Lung microvascular endothelial cell (primary cell): ENCODE data around the gene GZMB. TPM values are rescaled to one million over a fixed set of nuclear protein-coding genes. Genes with fewer than 3 reads are reported as not detected.
"Not testable (repeated sequence)": the region's sequence is repeated elsewhere in the genome, so short reads cannot be mapped to it uniquely, and the experiment has no call there.

Experiments
- DNase-seq, 2 donors: peaks; one replicate each; pipeline versions ENCODE4 v3.0.0 to v3.0.0-alpha.2; 2010; ENCODE audit warnings: low read depth in 2 of 2
- total RNA-seq: library from RNA; depleted of rRNA; stranded (reverse); fragments of >200 nt; gene quantifications from 2 replicates; pipeline ENCODE4 v1.2.1, GENCODE V29; 2014

Gene GZMB, protein sequence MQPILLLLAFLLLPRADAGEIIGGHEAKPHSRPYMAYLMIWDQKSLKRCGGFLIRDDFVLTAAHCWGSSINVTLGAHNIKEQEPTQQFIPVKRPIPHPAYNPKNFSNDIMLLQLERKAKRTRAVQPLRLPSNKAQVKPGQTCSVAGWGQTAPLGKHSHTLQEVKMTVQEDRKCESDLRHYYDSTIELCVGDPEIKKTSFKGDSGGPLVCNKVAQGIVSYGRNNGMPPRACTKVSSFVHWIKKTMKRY
- total RNA-seq: not detected in 2 replicates

DNA sequence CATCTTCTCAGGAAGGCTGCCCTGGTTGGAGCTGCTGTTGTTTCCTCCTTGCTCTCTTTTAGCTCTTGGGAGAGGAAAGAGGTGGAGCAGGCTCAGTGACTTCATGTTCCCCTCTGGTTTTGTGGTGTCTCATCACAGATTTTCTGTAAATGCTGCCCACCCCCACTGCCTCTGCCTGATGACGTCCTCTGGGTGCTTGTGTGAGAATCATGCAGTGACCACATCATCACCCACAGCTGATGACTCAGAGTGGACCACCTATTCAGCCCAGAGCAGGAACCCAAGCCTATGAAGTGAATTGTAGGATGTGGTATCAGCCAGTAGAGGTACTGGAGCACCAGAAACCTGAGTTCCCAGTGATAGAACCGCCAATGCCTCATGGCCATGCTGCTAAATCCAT lies at the start of gene GZMB:
TSS of gene GZMB (minus strand) at position 33 of the 400 bp plus-strand sequence. CDS start at position 3, 30 bp downstream.
- no peak for DNase-seq

DNA sequence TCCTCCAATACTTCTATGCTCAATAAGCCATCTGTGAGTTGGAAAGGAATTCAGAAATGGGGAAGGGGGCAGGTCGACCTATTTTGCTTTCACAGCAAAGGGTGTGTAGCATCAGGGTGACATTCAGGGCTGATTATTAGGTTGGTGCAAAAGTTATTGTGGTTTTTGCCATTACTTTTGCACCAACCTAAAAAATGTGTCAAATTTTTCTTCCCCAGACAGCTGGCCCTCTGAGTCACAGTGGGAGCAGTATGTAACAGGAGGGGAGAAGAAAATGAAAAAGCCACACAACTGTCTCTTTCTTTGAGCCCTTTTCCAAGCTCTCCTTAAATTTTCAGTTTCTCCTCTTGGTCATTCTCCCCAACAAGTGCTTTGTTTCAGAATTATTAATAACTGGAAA lies 47.1 kb upstream of the GZMB start:
- DNase-seq: no peak

DNA sequence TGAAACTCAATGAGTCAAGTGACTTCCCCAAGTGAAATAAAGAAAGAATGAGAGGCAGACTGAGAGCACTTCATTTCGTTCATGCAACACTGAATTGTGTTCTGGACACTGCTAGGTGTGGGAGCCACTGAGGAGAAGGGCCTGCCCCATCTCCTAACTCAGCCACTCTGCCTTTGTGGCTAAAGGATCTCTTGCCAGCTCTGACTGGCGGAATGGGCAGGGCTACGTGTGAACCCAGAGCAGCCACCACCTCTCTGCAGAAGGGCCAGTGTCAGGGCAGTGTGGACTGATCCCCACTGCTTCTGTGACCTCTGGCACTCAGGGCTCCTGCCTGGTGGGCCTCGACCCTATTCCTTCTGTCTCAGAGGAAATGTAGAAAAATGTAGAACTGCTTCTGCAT lies 46.5 kb upstream of the GZMB start:
- DNase-seq: no peak

DNA sequence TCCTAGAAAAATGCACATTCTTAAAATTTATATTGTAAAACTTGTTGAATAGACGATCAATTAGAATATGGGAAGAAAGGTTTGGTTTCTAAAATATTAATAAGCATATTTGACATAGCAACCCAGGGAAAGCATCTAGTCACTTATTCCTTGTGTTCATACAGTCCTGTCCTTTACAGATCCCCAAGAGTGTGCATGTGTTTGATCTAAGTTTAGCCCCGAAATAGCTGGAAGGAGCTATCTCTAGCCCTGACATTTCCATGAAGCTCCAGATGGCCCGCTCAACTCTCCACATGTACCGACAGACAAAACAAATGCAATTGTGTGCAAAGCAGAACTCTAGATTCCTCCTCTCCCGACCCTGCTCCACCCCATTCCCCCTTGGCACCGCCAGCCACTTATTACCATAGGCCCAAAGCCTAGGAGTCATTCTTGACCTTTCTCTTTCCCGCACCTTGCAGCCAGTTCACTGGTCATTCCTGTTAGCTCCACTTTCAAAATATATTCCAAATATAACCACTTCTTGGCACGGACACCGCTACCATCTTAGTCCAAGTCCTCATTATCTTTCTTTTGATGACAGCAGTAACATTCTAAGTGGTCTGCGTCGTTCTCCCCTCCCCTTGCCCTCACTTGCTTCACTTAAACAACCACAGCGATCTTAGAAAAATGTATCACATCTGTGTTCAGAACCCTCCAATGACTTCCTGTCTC lies 45.4 kb upstream of the GZMB start:
- no peak for DNase-seq

DNA sequence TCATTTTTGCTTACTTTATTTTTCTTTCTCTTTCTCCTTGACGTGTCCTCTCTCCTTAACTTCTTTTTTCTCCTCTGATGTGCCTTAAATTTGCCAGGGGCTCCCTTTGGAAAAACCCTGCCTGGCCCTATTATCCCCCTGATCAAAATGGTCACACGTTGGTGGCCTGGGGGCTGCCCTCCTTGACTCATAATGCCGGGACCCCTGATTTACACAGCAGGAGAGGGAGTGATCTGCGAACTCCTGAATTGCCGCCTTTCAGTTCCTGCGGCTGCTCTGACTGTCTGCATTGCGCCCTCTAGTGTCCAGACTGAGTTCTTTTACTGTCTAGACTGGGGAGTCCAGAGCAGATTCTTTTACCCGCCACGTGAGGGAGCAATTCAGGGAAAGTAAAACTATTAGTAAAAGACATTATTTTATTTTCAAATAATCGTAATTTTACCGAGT lies 44.8 kb upstream of the GZMB start:
- peak; percentile 90 to 92 for DNase-seq

DNA sequence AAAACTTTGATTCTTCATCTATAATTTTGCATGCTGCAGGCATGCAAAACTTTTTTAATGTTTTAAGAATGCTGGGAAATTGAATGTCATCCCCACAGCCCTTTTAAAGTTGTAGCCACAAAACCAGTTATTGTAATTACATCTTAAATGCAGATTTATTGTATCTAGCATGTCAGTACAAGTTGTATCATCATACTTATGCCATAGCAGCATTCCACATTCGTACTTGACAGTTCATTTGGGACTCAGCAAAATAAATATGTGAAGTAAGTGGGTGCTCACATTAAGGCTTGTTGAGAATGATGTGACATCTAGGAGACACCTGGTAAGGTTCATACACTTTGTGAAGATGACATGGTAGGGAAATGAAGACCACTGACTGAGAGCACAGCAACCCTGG lies 44.0 kb upstream of the GZMB start:
- DNase-seq: no peak

DNA sequence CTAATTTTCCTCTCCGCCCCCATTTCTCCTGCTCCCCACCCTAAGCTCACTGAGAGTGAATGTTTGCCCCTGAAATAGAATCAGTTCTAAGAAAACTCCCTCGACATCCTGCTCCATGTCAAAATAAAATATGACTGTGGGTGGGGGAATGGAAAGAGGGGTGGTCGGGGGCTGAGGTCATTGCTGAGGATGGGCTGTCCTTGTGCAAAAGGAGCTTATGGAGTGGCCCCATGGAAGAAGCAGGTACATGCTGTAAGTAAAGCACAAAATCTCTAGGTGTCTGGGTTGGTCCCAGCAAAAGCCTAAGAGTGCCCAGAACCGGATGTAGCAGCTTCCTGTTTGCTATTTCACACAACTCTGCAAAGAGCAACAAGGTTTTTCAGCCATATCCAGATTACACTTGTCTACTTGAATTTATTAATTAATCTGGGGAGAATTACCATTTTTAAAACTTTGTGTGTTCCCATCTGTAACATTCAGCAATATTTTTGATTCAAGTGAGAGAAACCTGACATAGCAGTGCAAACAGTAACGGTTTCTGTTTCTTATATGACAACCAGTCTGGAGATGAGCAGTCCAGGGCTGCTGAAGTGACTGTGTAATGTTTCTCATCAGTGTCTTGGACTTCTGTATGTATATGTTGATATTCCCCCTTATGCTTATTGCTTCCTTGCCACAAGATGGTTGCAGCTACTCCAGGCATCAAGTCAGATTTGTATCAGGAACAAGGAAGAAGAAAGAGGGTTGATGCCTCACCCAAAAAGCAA lies 40.4 kb upstream of the GZMB start:
- DNase-seq: peak in 1 of 2 donors; percentile 5

DNA sequence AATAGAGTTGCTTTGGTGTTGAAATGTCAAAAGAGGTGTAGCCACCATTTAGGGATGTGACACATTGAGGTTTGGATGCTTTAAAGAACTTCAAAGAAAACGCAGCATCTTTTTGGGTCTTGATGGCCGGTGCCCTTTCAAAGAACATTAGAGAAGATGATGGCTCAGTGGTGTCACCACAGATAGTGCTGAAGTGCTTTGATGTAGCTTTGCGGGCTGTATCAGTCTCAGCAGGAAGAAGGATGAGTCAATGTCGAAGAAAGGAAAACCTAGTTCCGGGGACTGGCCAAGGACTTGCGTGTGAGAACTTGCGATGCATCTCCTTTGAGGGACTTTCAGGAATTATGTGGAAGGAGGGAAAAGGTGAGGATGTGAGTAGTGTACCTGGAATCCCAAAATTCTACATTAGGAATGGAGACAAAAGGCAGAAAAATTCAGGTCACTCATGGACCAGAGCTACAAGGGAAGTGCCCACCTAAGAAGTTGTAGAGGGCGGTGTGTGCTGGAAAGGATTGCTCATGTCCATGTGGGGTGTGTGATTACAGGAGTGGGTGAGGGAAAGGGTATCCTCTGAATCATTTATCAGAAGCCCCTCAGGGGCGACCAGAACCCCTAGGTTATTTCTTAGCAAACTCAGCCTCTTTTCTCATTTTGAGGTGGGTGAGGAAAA lies 39.7 kb upstream of the GZMB start:
- no peak for DNase-seq

DNA sequence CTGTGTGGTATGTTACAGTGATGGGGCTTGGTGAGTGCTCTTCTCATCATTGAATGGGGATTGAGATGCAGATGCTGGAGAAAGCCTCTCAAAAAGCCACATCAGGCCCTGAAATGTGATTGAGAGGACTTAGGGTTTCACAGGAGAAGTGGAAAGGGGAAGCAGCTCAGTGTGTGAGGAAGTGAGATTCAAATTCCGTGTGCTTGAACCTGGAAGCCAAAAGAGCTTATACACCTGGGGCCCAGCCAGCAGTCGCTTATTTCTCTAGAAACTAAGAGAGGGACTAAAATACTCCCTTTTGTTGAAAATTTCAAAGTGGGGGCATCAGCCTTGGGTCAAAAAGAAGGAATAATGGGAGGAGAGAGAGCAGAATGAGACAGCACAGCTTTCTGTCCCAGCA lies 39.1 kb upstream of the GZMB start:
- no peak for DNase-seq

DNA sequence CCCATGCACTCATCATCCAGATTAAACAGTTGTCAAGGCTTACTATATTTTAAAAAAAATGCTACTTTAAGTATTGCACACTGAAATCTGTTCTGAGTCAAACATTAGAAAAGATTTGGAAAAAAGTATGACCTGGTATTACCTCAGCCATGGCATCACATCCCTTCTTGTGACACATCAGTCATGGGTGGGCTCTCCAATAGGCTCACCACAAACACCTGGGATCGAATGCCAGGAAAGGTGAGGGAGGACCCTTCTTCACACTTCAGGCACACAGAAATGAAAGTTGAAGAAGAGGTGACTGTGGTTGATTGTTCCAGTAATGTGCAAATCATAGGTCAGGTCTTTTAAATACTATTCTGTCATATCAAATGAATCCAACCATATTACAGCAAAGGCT lies 36.6 kb upstream of the GZMB start:
- DNase-seq: no peak

DNA sequence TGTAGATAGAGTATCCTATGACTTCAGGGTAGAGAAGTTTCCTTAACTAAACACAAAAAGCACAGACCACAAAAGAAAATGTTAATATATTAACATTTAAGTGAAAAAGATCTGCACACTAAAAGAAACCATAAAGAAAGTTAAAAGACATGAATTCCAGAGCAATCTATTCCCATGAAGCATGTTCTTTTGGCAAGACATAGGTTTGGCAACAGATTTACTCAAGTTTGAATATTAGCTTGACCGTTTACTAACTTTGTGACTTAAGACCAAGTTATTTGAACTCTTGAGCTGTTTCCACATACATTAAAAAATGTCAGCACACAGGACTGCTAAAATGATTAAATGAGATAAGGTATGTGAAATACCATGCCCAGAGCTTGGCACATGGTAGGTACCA lies 35.7 kb upstream of the GZMB start:
- no peak for DNase-seq

DNA sequence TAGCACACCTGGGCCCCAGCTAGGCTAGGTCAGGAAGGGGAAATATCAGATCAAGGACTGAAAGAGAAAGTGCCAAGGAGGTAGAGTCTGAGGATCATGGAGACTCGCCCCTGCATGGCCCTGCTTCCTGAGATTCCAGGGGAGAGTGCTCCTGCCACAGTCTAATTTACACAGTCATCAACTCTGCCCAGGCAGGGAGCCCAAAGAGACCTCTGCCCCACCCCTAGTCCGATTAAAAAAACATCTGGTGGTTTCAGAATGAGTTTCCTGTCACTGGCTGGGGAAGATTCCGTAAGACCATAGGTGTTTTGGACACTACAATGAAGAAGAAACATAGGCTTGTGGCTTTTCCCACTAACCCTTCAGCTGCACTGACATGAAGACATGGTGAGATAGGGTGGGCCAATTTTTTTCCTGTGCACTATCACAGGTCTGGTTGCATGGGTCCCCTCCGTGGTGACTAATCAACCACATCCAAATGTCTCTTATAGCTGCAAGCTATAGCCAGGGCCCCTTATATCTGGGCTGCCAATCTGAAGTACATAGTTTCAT lies 31.5 kb upstream of the GZMB start:
- DNase-seq: no peak

DNA sequence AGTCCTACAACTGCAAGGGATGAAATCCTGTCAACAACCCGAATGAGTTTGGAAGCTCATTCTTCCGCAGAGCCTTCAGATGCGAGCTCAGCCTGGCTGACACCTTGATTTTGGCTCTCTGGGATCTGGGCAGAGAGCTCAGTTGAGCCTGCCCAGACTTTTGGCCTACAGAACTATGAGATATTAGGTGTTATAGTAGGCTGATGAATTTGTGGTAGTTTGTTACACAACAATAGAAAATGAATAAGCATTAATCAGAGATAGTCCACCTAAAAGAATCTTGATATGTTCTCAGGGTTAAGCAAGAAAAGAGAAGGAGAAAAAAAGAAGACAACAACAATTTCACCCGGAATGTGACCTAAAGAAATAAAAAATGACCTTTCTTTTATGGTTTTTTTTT lies 30.4 kb upstream of the GZMB start:
- DNase-seq: no peak

DNA sequence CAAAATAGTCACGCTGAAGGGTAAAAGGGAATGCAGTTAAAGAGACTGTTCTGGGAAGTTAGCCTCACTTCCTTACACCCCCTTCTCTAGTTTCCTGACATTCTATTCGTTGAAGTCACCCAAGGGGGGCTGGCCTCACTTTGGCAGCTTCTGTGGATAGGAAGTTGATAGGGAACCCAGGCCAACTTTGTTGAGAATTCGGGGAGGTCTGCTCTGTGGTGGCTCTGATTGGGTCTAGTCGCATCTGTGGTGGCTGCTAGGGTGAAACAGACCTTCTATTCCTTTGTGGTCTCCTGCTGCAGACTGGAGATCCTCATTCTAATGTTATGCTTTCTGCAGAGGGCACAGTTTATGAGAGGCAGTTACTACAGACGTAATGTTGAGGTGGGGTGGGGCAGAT lies 28.8 kb upstream of the GZMB start:
- peak in 1 of 2 donors; percentile 22 for DNase-seq

DNA sequence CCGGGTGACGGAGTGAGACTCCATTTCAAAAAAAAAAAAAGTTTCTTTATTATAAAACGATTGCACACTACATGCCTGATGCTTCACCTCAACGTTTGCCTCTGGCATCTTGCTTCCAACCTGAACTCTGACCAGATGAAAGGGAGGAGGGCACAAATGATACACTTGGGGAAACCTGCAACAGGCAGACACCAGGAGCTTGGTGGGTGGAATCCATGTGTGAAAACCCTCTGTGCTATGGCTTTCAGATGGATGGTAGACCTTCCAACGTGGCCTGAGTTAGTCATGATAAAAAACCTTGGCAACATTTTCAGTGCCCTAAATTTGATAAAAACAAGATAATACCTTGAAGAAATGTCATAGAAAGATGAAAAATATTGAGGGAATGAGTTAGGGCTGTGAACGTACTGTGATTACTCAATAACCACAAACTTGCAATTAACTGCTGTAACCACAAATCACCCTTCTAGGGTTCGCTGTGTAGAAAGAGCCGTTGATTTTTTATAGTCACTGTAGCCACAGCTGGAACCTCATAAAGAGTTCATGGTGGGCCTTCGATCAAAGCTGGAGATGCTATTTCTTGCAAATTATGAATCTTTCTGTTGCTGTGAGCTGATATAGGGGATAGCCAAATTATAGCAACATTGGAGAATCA lies 26.1 kb upstream of the GZMB start:
- no peak for DNase-seq

DNA sequence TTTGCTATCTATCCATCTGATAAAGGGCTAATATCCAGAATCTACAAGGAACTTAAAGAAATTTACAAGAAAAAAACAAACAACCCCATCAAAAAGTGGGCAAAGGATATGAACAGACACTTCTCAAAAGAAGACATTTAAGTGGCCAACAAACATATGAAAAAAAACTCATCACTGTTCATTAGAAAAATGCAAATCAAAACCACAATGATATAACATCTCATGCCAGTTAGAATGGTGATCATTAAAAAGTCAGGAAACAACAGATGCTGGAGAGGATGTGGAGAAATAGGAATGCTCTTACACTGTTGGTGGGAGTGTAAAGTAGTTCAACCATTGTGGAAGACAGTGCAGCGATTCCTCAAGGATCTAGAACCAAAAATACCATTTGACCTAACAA lies 14.4 kb upstream of the GZMB start:
- not testable (repeated sequence) for DNase-seq

DNA sequence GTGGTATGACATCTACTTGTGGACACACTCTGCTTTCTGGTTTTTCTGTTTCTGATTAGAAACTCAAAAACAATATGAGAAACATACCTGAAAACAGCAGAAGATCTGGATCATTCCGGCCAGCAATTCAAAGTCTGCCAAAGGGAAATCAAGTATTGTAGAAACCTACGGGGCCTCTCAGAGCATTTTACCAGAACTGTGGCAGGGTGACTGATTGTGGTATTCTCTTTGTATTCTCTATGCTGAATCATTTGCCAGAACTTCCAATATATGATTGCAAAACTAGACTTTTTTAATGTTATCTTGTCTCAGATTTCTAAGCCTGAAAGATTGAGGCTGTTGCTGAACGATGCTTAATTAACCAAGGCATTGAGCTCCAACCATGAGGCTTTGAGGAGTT lies 5.9 kb upstream of the GZMB start:
- DNase-seq: no peak

DNA sequence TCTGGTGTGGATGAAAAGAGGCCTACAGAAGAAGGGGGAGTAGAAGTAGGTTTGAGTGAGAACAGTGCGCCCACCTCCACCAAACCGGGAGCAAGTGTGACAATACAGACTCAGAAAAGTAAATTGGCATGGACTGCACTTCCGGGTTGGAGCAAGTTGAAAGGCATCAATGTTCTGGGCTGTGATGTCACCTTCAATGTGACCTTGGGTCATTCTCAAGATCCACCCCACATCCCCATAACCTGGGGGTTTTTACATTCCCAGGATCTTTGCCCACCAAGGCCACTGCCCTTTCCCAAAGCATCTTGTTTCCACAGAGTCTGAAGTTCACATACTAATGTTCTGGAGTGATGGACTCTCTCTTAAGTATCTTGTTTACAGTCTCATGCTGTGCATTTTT lies 5.3 kb upstream of the GZMB start:
- no peak for DNase-seq

DNA sequence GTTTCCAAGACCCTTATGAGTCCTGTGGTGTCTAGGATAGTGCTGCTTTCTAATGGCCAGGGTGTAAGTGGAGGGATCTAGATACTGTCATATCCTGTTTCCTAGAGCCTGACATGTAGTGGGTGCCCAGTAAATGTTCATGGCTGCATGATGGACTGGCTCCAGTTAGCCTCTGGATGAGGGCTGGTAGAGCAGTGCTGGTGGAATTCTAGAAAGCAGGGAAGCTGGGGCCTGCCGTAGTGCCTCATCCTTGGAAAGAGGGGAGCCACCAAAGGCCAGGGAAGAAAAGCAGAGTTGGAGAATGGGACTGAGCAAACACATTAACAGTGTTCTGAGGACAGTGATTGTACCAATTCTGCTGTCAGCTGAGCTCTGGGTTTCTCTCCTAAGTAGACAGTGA lies 637 bp downstream of the GZMB start:
- DNase-seq: no peak

DNA sequence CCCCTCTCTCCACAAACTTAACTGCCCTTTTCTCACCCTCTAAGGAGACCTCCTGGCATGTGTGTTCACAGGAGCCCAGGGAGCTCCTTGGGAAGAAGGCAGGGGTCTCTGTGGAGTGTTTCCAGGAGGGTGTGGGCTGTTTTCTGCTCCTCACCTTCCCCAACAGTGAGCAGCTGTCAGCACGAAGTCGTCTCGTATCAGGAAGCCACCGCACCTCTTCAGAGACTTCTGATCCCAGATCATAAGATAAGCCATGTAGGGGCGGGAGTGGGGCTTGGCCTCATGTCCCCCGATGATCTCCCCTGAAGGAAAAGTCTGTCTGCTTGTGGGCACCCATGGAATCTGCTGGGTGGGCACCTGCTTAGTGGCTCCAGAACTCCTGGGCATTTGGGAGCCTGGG lies 1.2 kb downstream of the GZMB start:
- DNase-seq: no peak

DNA sequence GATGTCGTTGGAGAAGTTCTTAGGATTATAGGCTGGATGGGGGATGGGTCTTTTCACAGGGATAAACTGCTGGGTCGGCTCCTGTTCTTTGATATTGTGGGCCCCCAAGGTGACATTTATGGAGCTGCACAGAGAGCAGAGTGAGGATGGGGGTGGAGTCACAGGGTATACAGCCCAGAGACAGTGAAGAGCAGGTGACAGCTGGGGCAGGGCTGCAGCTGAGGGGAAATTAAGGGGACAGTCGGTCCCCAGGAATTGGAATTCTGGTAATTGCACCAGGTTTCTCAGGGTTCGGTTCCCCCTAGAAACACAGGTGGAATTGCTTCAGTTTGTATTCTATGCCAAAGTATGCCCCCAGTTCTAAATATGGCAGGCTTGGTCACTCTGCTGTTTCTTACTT lies 1.7 kb downstream of the GZMB start:
- DNase-seq: no peak
